OCI-M1 (cell line): ENCODE data around the gene SMG1.
A peak's percentile ranks its signal among the peaks of the same experiment; 100 is the strongest.
"Not testable (repeated sequence)": the region's sequence is repeated elsewhere in the genome, so short reads cannot be mapped to it uniquely, and the experiment has no call there.

ENCODE experiments used
- DNase-seq: peaks from one replicate; lab custom pipeline; 2025; lab: John Stamatoyannopoulos, UW

SMG1 gene

DNA sequence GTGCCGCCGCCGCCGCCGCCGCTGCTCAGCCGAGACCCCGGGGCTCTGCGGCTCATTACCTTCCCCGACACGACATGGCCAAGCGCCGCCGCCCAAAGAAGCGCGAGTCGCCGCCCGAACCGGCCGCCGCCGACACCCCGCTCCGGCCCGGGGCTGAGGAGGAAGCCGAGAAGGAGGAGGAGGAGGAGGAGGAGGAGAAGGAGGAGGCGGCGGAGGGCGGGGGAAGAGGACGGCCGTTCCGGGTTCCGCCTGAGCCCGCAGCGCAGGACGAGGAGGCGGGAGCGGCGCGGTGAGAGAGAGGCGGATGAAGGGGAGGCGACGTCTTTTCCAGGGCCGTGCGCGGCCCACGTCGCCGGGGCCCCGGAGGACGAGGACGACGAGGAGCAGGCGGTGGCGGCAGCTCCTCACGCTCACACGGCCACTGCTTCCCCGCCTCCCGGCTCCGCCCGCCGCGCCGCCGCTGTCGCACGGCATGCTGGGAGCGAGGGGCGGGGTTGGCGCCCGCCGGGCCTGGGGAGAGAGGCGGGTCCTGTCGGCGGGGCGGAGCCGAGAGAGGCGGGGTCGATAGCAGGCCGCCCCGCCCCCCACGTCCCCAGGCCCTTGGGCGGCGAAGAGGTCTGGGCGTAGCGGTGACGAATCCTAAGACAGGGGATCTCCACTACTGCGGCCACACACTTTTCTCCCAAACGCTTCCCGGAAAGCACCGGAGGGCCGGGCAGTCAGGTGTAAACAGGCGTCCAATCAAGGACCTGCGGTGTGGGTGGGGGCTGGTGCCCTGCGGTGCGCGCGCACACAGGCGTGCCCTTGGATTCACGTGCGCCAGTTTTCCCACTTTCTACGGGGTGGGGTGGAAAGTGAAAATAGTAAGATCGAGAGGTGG, at the start of gene SMG1:
Gene SMG1 (minus strand): TSS at position 423 of the 880 bp plus-strand sequence. CDS start 367 bp downstream, at position 56.
- peak; percentile 97 for DNase-seq

DNA sequence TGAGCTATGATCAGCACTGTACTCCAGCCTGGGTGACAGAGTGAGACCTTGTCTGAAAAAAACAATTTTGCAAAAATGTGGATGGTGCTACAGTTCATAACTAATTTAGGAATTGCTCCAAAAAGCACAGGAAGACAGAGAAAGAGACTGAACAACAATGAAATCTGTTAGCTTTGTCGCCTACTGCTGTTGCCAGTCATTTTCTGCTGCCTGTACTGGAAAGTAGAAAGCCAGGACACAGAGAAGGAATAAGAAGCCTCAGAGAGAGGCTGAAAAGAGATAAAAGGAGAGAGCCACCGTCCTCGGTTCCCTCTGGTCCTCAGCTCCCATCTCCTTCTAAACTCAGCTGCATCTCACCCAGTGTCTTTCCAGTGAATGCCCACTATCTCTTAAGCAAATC, 48.9 kb upstream of the SMG1 start:
- no peak for DNase-seq

DNA sequence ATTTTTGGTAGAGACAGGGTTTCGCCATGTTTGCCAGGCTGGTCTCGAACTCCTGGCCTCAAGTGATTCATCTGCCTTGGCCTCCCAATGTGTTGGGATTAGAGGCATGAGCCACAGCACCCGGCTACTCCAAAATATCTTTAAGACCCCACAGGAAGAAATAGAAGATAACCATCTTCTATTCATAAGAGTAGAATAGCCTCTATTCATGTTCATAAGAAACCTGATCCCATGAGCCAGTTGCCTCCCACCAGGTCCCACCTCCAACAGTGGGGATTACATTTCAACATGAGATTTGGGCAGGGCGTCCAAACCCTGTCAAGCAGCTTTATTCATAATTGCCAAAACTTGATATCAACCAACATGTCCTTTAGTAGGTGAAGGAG, 43.6 kb upstream of the SMG1 start:
- no peak for DNase-seq

DNA sequence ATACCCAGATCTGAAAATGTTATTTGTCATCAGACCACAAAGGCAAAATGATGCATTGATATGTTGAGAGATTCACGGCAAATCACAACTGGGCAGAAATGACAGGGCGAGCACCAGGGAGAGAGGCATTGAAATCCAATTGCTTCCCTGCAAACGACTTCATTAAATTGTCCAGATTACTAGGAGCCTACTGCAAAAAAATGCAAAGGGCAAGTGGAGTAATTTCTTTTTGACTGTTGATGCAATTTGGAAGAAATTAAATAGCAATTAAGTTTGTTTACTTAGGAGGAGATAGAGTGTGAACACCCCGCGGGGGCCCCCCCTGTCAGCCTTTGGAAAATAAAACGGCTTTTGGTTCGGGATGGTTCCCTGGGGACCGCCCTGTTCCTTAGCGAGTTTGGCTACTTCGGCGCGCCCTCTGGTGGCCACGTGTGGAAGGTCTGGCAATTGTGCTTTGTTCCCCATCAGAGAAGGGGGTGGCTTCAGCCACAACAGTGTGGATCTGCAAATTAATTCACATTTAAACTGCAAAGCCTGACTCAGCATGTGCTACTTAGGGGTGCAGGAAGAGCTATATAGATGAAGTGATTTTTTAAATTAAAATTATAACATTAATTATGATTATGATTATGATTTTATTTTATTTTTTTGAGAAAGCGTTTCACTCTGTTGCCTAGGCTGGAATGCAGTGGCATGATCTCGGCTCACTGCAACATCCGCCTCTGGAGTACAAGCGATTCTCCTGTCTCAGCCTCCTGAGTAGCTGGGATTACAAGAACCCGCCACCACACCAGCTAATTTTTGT, 43.0 kb upstream of the SMG1 start:
- DNase-seq = peak; percentile 85

DNA sequence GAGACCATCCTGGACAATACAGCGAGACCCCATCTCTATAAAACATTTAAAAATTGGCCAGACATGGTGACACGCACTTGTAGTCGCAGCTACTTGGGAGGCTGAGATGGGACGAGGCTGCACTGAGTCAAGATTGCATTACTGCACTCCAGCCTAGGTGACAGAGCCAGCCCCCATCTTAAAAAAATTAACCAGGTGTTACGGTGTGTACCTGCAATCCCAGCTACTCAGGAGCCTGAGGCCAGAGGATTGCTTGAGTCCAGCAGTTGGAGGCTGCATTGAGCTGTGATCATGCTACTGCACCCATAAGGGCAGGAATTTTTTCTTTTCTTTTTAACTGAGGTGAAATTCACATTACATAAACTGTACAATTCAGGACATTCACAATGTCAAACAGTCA, 40.6 kb upstream of the SMG1 start:
- DNase-seq = no peak

DNA sequence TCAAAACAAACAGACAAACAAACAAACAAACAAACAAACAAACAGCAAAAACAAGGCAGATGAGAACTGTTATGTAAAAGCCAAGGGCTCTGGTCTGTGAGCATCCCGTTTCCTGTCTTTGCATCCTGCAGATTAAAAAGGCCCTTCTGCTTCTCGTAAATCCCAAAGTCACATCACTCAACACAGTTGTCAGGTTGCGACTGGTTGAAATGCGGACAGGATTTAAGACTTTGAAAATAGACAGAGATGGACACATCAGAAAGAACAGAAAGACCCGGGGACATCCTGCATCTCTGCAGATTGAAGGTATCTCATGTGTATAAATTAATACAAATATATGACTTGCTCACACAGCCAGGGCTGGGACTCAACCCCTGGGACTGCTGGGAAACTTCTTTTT, 39.3 kb upstream of the SMG1 start:
- no peak for DNase-seq

DNA sequence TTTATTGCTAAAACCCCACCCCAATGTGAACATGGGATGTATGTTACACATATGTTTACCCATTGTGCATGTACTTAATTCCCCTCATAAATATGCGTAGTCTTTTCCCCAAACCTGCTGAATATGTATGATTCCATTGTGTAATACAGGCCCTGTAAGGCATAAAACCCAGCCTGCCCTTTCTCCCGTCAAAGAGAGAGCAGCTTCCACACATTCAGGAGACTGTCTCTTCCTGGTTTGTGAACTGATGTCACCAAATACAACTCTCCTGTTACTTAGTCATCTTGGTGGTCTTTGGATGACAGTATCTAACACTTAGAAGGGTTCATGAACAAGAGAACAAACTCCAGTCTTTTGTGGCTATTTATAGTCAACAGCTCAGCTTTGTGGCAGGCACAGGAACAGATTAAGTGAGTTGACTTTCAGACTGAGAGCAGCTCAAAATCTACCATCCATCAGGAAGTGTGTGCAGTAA, 32.9 kb upstream of the SMG1 start:
- DNase-seq = no peak

DNA sequence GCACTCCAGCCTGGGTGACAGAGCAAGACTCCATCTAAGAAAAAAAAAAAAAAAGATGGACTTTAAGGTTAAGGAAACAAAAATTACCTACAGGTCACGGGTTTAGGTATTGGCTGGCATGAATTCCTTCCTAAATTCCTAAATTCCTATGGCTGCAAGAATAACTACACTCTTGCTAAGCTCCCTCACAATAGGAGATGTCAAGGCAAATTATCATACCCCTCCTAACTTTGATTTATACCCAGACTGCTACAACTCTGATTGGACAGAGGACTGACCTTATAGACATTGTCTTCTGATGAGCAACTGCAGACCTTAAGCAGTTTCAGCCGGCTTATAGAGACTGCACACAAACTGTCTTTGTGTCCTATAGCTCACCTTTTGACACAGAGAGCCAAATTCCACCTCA, 32.4 kb upstream of the SMG1 start:
- no peak for DNase-seq

DNA sequence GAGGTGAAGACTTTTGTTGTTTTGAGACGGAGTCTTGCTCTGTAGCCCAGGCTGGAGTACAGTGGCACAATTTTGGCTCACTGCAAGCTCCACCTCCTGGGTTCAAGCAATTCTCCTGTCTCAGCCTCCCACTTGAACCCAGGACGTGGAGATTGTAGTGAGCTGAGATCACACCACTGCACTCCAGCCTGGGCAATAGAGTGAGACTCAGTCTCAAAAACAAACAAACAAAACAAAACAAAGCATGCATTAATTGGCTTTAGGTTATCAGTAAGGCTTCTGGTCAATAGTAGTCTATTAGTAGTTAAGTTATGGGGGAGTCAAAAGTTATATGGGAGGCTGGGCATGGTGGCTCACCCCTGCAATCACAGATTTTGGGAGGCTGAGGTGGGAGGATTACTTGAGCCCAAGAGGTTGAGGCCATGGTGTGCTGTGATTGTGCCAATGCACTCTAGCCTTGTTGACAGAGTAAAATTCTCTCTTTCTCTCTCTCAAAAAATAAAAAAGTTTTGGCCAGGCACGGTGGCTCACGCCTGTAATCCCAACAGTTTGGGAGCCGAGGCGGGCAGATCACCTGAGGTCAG, 30.5 kb upstream of the SMG1 start:
- not testable (repeated sequence) for DNase-seq

DNA sequence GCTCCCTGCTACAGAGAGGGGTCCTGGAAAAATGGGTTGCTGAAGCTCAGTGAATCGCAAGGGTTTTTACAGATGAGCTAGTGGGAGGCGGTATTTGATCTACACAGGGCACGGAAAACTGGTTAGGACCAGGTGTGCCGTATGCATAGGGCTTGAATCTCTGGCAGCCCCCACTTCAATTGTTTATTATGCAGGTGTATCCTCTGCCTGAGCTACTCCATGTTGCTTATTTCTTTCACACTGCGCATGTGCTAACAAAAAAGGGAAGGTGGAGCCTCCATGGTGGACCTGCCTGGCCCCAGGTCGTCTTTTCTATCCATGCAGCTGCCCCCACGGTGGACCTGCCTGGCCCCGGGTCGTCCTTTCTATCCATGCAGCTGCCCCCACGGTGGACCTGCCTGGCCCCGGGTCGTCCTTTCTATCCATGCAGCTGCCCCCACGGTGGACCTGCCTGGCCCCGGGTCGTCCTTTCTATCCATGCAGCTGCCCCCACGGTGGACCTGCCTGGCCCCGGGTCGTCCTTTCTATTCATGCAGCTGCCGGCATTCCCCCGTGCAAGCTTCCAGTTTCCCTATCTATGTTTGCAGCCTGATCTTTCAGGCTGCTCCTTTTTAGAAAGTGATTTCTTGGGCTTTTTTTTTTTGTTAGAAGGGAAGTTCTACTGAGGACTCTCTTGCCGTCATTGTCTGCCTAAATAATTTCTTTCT, 29.8 kb upstream of the SMG1 start:
- DNase-seq = not testable (repeated sequence)

DNA sequence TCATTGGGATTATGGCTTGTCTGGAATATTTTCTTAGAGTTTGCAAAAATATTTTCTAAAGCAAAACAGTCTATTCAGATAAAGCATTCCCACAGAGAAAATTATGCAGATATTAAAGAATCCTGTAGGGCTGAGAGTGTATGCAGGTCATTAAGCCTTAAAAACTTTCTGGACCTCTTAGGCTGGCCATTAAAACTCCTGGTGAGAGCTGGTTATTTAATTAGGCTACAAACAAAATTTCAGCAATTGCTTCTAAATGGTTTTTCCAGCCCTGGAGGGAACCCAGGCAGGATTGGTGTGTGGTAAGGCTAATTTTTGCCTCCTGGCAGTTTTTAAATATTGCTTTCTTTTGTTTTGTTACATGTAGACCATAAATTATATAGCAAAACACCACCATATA, 27.3 kb upstream of the SMG1 start:
- DNase-seq = no peak

DNA sequence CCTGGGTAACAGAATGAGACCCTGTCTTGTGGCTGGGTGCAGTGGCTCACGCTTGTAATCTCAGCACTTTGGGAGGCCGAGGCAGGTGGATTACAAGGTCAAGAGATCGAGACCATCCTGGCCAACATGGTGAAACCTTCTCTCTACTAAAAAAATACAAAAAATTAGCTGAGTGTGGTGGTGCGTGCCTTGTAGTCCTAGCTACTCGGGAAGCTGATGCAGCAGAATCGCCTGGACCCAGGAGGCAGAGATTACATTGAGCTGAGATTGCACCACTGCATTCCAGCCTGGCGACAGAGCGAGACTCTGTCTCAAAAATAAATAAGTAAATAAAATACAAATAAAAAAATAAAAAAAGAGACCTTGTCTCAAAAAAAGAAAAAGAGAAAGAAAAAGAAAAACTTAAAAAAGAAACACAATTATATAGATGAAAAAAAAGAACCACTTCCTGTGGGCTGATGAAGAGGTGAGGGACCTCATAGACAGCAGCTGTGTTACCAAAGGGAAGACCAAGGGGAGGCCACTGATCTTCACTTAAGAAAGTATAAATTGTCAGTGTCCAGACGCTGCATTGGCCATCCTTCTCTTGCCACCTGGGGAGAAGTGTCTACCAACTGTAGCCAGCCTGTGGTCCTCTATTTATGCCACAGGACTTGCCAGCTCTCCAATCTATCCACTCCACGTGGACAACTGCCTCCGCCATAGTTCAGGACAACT, 24.4 kb upstream of the SMG1 start:
- no peak for DNase-seq

DNA sequence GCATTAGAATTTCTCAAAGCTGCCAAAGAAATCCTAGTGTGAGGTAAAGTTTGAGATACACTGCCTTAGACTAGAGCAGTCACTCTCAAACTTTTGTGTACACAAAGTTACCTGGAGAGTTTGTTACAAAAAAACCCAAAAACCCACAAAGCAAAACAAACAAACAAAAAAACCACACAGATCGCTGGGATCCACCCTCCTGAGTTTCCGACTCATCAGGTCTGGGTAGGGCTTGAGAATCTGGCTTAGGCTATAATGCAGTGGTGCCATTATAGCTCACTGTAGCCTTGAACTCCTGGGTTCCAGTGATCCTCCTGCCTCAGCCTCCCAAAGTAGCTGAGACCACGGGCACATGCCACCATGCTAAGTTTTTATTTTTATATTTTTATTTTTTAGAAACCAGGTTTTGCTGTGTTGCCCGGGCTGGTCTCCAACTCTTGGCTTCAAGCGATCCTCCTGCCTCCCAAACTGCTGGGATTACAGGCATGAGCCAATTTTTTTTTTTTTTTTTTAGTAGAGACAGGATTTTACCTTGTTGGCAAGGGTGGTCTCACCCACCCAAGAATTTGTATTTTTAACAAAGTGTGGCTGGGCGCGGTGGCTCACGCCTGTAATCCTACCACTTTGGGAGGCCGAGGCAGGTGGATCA, 22.3 kb upstream of the SMG1 start:
- no peak for DNase-seq

DNA sequence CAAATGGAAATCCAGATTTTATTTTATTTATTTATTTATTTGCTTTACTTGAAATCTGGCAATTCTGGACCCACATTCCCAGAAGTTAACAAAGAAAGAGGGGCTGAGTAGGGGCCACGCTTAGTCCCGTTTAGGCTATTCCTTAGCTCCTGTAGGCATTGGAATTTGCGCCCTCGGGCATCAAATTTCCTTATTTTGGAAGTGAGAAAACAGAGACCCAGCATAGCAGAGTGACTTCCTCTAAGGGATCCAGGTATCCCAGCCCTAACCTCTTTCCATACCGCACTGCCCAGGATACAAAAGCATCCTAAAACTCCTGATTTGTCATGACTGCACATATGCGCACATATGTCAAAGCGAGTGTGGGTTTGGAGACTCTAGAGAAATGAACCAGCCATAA, 19.0 kb upstream of the SMG1 start:
- no peak for DNase-seq

DNA sequence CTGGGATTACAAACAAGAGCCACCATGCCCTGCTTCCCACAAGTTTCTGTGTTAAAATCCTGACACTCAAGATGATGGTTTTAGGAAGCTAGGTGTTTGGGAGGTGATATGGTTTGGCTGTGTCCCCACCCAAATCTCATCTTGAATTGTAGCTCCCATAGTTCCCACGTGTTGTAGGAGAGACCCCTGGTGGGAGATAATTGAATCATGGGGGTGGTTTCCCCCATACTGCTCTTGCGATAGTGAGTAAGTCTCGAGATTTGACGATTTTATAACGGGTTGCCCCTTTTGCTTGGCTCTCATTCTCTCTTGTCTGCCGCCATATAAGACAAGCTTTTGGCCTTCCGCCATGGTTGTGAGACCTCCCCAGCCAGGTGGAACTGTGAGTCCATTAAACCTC, 17.2 kb upstream of the SMG1 start:
- no peak for DNase-seq

DNA sequence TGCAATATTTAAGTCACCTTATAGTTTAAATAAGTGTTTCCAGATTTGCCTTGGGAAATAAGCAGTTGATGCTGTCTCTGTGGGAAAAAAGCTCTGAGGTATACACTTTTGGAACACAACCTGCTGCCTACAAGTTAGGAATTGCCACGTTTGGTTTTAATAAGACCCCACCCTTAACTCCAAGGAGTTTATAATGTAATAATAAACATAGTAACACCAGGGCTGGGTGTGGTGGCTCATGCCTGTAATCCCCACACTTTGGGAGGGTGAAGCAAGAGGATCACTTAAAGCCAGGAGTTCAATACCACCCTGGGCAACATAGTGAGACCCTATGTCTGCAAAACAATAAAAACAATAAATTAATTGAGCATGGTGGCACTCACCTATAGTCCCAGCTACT, 15.9 kb upstream of the SMG1 start:
- no peak for DNase-seq

DNA sequence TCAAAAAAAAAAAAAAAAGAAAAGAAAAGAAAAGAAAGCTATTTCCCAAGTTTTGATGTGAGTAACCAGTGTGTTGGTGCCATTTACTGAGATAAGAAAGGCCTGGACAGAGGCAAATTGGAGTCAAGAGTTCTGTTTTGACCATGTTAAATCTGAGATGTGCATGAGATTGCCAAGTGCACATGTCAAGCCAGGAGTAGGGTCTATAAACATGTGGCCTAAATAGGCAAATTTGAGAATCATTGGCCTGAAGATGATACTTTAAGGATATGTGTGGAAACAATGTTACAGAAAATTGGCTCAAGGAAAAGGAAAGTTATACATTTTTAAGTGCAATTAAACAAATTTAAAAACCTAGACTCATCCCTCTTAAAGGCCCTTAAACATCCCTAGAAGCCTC, 15.3 kb upstream of the SMG1 start:
- no peak for DNase-seq

DNA sequence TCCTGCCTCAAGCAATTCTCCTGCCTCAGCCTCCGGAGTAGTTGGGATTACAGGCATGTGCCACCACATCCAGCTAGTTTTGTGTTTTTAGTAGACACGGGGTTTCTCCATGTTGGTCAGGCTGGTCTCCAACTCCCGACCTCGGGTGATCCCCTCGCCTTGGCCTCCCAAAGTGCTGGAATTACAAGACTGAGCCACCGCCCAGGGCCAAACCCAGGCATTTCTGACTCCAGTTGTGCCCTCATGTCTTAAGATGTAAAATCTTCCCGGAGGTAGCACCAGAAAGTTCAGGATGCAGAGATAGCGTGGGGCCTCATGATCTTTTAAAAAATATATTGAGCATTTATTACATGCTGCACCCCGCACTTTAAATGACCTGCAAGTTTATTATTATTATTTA, 12.8 kb upstream of the SMG1 start:
- DNase-seq = no peak

DNA sequence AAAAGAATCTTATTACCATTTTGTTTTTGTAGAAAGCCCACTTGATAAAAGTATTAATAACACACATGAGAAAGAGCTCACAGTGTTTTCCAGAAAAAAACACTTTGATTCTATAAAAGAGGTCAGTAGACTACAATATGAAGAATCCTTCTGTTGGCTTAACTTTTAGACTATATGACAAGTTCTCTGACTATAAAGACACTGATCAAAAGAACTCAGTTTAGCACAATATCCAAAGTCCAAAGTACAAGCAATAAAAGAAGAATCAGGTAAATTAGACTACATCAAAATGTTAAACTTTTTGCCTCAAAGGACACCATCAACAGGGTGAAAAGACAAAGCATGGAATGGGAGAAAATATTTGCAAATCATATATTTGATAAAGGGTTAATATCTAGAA, 11.2 kb upstream of the SMG1 start:
- no peak for DNase-seq

DNA sequence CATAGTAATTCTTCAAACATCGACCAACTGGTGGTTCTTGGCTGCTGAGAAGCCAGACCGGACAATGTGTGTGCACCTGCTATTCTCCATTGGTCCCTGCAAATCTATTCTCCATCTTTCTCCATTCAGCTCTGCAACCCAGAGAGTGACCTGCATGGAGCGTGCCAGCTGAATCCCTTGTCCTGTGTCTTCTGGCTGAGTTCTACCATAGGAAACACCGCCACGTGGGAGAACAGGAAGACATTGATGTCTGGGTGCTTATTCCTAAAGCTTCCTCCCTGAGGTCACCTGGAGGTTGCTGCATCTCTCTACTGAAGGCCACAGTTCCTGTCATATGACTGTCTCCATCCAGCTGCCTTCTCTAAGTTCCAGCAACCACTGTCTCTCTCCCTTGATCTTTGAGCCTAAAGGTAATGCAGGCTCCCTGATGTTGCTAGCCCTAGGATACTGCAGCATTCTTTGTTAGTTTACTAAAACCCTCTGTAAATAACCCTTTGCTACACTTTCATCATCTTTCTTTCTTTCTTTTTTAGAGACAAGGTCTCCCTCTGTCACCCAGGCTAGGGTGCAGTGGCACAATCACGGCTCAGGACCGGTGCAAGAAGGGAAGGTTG, 10.6 kb upstream of the SMG1 start:
- no peak for DNase-seq

DNA sequence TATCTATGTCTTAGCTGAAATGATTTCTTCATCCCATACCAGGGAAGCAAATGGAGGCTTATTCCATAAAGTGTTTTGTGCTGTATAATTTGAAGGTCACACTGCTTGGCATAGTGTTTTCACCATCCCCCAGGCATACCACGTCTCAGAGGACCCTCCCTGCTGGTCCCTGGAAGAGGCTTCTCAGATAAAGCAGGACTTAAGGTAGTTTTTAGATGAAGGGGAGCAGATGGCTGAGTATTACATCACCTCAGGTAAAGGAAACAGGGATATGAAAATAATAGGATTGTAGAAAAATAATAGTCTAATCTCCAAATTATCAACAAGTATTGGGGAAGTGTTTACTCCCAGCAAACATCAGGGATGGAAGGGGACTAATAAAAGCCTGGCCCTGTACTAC, 7.3 kb upstream of the SMG1 start:
- no peak for DNase-seq
